Heart left ventricle (tissue), 13 donors: ENCODE results near the gene RAB36.

Experiments
- POLR2A ChIP-seq, 2 donors: fragments of 450-650 bp; IDR thresholded peaks; one replicate each; pipeline ENCODE4 v1.6.1; 2017; ENCODE audit warnings: antibody characterized with exemption in 2 of 2, mild to moderate bottlenecking in 2 of 2, moderate library complexity in 2 of 2
- TF ChIP-seq, protein P1 (sequence below), 12 donors: fragments of 200-600 bp; sonication (generic) in 4 of 12; IDR thresholded peaks; one replicate each; pipeline versions ENCODE4 v1.5.0 to v1.8.0; 2018 to 2022; ENCODE audit warnings: antibody characterized with exemption in 12 of 12, mild to moderate bottlenecking in 5 of 12
- donor health status: ischemic (EF 13 %, LVEDD 7.1; RV severe dilation, severe dysfunction).
- donor health status: DM: no; HTN: yes; CAD: no.
- donor health status: DM: no; HTN: no; CAD: no.
- donor health status: ischemic (EF 25% LVEDD 6.9; RV normal size, moderate dysfunction).
- donor health status: ischemic (EF 25% LVEDD 5.7; RV mildly dilated, moderate dysfunction).
- donor health status: ischemic (EF 35%, LVEDD 5.7; RV mildly dilated, moderate dysfunction).
- donor health status: nonischemic (EF 11% LVEDD 7.7; RV severe dilation, severe dysfunction).
- donor health status: DM: yes; HTN: yes; CAD: no.
- donor health status: PGD.
- donor health status: ischemic (EF 29% LVEDD 5.4; RV normal size, mild dysfunction).
- donor health status: nonischemic (EF 23%, LVEDD 6.1; RV moderate dilation, normal function).

GRCh38 chr22:23192133-23192532 is 46.9 kb downstream of the RAB36 start:
- TF ChIP-seq, protein P1, sequence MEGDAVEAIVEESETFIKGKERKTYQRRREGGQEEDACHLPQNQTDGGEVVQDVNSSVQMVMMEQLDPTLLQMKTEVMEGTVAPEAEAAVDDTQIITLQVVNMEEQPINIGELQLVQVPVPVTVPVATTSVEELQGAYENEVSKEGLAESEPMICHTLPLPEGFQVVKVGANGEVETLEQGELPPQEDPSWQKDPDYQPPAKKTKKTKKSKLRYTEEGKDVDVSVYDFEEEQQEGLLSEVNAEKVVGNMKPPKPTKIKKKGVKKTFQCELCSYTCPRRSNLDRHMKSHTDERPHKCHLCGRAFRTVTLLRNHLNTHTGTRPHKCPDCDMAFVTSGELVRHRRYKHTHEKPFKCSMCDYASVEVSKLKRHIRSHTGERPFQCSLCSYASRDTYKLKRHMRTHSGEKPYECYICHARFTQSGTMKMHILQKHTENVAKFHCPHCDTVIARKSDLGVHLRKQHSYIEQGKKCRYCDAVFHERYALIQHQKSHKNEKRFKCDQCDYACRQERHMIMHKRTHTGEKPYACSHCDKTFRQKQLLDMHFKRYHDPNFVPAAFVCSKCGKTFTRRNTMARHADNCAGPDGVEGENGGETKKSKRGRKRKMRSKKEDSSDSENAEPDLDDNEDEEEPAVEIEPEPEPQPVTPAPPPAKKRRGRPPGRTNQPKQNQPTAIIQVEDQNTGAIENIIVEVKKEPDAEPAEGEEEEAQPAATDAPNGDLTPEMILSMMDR (IDR thresholded peaks at IDR 0.05), result no peak
- no peak for TF ChIP-seq POLR2A (IDR thresholded peaks at IDR 0.05)
